GM13976 (cell line): Measurements from ENCODE around the gene OGFR.

Experiments
- DNase-seq: peaks from one replicate; pipeline ENCODE4 v3.0.0; 2012; ENCODE audit warnings: low spot score
- in situ Hi-C: fragments of 300-500 bp; cut with MboI; formaldehyde crosslinking; loops from one replicate; pipeline ENCODE4 v1.12.0; 2022; ENCODE audit warnings: low sequenced_read_pairs, mixed read lengths, inconsistent platforms; ENCODE audit not compliant: unreplicated experiment
- TF ChIP-seq, protein P1 (sequence below): IDR thresholded peaks from 2 replicates; pipeline ENCODE4 v1.5.1; 2012; ENCODE audit warnings: borderline replicate concordance, mild to moderate bottlenecking; ENCODE audit not compliant: insufficient read depth; ENCODE audit errors: extremely low read depth, missing control alignments, control extremely low read depth

OGFR gene, protein sequence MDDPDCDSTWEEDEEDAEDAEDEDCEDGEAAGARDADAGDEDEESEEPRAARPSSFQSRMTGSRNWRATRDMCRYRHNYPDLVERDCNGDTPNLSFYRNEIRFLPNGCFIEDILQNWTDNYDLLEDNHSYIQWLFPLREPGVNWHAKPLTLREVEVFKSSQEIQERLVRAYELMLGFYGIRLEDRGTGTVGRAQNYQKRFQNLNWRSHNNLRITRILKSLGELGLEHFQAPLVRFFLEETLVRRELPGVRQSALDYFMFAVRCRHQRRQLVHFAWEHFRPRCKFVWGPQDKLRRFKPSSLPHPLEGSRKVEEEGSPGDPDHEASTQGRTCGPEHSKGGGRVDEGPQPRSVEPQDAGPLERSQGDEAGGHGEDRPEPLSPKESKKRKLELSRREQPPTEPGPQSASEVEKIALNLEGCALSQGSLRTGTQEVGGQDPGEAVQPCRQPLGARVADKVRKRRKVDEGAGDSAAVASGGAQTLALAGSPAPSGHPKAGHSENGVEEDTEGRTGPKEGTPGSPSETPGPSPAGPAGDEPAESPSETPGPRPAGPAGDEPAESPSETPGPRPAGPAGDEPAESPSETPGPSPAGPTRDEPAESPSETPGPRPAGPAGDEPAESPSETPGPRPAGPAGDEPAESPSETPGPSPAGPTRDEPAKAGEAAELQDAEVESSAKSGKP

DNA sequence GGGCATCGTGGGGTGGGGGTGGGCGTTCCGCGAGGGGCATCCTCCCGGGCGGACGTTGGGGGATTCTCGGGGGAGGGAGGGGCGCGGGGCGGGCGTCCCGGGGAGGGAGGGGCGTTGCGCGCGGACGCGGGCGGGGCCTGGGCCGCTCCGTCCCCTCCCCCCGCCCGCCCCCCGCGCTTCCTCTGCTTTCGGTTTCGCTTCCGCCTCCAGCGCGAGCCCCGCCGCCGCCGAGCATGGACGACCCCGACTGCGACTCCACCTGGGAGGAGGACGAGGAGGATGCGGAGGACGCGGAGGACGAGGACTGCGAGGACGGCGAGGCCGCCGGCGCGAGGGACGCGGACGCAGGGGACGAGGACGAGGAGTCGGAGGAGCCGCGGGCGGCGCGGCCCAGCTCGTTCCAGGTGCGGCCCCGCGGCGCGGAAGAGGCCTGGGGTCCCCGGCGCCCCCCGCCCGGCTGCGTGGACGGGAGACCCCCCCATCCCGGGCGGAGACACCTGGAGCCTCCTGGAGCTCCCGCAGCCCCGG is at the start of gene OGFR:
Gene OGFR (plus strand): TSS at position 209 of the 528 bp plus-strand sequence. CDS start 25 bp downstream, at position 234.
- TF ChIP-seq, protein P1, sequence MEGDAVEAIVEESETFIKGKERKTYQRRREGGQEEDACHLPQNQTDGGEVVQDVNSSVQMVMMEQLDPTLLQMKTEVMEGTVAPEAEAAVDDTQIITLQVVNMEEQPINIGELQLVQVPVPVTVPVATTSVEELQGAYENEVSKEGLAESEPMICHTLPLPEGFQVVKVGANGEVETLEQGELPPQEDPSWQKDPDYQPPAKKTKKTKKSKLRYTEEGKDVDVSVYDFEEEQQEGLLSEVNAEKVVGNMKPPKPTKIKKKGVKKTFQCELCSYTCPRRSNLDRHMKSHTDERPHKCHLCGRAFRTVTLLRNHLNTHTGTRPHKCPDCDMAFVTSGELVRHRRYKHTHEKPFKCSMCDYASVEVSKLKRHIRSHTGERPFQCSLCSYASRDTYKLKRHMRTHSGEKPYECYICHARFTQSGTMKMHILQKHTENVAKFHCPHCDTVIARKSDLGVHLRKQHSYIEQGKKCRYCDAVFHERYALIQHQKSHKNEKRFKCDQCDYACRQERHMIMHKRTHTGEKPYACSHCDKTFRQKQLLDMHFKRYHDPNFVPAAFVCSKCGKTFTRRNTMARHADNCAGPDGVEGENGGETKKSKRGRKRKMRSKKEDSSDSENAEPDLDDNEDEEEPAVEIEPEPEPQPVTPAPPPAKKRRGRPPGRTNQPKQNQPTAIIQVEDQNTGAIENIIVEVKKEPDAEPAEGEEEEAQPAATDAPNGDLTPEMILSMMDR: no peak
- in situ Hi-C loops: no loop called here
- DNase-seq: peak; percentile 93

DNA sequence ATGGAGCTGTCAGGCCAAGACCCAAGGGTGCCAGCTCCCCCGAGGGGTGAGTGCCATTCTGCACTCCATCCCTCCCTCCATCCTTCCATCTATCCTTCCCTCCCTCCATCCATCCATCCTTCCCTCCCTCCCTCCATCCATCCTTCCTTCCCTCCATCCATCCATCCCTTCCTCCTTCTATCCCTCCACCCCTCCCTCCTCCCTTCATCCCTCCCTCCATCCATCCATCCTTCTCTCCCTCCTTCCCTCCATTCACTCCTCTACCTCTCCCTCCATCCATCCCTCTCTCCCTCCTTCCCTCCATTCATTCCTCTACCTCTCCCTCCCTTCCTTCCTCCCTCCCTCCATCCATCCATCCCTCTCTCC is 49.7 kb upstream of the OGFR start:
- TF ChIP-seq, protein P1: no peak
- no peak for DNase-seq
- in situ Hi-C loops: no loop called here

DNA sequence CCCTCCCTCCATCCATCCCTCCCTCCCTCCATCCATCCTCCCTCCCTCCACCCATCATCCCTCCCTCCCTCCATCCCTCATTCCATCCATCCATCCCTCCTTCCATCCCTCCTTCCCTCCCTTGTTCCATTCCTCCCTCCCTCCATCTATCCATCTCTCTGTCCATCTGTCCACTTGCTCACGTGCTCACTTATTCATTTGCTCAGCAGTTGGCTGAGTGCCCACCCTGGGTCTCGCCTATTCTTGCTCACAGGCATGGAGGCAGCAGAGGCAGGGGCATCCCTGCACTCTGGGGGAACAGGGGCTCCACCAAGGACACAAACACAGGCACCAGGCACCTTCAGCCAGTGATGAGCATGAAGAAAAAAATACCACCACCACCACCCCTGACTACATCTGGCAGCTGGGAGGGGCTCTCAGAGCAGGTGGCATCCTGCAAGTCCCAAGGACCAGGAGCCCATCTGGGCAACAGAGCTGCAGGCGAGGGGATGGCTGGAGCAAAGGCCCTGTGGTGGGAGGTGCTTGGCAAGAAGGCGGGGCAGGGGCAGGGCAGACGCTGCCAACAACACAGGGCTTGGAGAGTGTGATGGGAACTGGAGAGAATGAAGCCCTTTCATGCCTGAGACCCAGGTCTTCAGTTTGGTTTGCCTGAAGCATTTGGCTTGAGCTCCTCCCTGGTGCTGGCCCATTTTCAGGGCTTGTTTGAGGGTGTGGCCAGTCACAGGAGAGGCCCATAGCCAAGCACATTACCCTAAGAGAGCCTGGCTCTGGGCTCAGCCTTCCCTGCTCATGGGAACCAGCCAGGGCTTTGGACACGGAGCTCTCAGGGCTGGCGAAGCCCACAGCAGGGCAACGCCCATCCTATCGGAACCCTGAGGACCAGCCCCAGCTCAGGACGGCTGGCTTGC is 48.6 kb upstream of the OGFR start:
- TF ChIP-seq, protein P1: no peak
- in situ Hi-C loops: no loop called here
- no peak for DNase-seq

DNA sequence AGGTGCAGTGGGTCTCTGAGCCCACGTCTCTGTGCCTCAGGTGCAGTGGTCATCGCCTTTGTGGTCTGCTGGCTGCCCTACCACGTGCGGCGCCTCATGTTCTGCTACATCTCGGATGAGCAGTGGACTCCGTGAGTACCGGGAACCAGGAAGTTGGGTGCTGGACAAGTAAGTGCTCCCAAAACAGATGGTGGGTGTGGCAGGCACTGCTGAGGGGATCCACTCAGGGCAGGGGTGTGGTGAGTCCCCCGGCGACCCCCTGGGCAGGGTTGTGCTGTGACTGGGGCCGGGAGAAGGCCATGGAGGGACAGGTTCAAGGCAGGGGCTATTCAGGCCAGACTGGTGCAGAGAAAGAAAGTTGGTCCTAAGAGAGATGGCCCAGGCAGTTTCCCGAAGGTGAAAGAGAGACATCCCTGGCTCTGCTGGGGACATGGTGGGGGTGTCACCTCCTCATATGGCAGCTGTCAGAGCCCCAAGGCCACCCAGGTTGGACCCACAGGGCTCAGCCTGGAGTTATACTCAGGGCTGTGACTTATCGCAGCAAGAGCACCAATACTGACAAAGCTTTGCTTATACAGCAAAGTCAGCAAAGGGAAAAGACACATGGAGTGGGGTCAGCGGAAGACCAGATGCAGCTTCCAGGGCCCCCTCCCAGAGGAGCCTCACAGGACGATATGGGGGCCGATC is 46.3 kb upstream of the OGFR start:
- in situ Hi-C loops: no loop called here
- TF ChIP-seq, protein P1: no peak
- DNase-seq: no peak

DNA sequence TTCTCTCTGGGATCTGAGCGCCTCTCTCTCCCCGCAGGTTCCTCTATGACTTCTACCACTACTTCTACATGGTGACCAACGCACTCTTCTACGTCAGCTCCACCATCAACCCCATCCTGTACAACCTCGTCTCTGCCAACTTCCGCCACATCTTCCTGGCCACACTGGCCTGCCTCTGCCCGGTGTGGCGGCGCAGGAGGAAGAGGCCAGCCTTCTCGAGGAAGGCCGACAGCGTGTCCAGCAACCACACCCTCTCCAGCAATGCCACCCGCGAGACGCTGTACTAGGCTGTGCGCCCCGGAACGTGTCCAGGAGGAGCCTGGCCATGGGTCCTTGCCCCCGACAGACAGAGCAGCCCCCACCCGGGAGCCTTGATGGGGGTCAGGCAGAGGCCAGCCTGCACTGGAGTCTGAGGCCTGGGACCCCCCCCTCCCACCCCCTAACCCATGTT is 44.6 kb upstream of the OGFR start:
- TF ChIP-seq, protein P1: no peak
- in situ Hi-C loops: no loop called here

More for the DNA sequence above, 44.6 kb upstream of the OGFR start:
- no peak for DNase-seq
